Effector memory CD4-positive, alpha-beta T cell (primary cell): ENCODE measurements around the gene RBM20.
A peak's percentile ranks its signal among the peaks of the same experiment; 100 is the strongest.

Experiments
- DNase-seq, 3 donors: peaks; one replicate each; pipeline ENCODE4 v3.0.0-alpha.2; 2020
- H3K27ac ChIP-seq: 2 replicates; pipeline ENCODE4 v1.7.0; 2013; ENCODE audit warnings: mild to moderate bottlenecking, low read length, moderate library complexity; ENCODE audit not compliant: insufficient read depth, poor library complexity, severe bottlenecking
- H3K27me3 ChIP-seq: replicated peaks from 2 replicates; pipeline ENCODE4 v1.7.0; 2013; ENCODE audit warnings: mild to moderate bottlenecking, low read length; ENCODE audit not compliant: insufficient read depth, control insufficient read depth, poor library complexity, severe bottlenecking
- H3K36me3 ChIP-seq: 2 replicates; pipeline ENCODE4 v1.7.0; 2013; ENCODE audit warnings: mild to moderate bottlenecking, low read length, moderate library complexity; ENCODE audit not compliant: control insufficient read depth, insufficient read depth
- H3K4me1 ChIP-seq: 2 replicates; pipeline ENCODE4 v1.7.0; 2013; ENCODE audit warnings: low read length, mild to moderate bottlenecking; ENCODE audit not compliant: control insufficient read depth, insufficient read depth, poor library complexity, severe bottlenecking
- H3K4me3 ChIP-seq: 2 replicates; pipeline ENCODE4 v1.7.0; 2013; ENCODE audit warnings: low read length, low read depth, mild to moderate bottlenecking; ENCODE audit not compliant: insufficient read depth, poor library complexity, severe bottlenecking
- H3K9me3 ChIP-seq: 2 replicates; pipeline ENCODE4 v1.7.0; 2013; ENCODE audit warnings: mild to moderate bottlenecking, low read length, moderate library complexity; ENCODE audit not compliant: control insufficient read depth

Gene RBM20

DNA sequence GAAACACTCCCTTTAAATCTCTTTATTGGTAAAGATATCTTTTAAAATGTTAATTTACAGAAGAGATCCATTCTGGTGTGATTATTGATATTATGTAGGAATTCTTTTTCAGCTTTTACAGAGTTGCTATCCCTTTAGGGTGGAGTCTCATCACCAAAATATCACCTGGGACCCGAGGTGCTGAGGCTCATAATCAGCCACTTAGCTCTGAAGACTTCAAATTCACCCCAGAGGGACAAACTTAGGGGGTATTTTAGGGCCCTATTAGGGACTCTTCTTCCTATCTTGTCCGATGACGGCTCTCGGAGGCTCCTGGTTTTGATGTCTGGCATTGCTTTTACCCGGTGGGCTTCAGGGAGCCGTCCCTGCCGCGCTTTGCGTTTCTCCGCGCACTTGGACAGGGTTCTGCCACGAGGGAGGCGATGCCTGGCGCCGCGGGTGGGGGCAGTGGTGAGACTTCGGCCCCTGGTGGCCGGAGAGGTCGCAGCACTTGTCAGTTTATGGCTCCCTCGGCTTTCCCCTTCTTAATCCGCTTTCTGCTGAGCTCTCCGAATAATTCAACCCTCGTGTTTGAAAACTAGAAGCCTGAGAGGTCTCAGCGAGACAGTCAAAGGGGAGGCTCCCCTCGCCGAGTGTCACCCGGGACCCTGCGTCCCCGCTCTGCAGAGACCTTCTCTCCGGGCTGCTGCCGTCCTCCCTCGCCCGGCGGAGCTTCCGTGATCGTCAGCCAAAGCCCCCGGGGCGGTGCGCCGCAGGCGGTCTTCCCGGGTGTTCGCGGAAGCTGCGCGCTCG lies 27.8 kb downstream of the RBM20 start:
- Histone ChIP-seq H3K4me3 (peak overlapping the region; percentile 70), H3K27me3 (no peaks in the 10 kb centered on the region), H3K36me3 (no peaks in the 10 kb centered on the region), H3K9me3 (no peaks in the 10 kb centered on the region), H3K27ac (peak overlapping the region; percentile 40), H3K4me1 (no peaks in the 10 kb centered on the region)
- peak; percentile 11 to 22 (median 17) for DNase-seq

DNA sequence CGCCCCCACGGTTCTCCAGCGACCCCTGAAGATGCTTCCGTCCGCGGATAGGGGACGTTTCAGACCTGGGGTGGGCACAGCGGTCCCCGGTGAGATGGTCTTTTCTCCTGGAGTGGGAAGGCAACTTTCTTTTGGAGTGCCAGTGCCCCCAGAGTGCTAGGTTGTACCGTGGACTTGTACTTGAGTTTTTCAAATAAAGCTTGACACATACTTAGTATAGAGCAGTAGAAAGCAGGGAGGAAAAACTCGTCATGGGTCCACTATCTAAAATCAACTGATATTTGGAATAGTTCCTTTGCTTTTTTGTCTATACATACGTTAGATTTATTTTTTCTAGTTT lies 28.4 kb downstream of the RBM20 start:
- no peak for DNase-seq
- no peaks in the 10 kb centered on the region for H3K27me3 ChIP-seq
- H3K27ac ChIP-seq = peak overlapping the region; percentile 40
- H3K4me1 ChIP-seq = no peaks in the 10 kb centered on the region
- H3K4me3 ChIP-seq = peak overlapping the region; percentile 70
- no peaks in the 10 kb centered on the region for H3K36me3 ChIP-seq
- no peaks in the 10 kb centered on the region for H3K9me3 ChIP-seq

DNA sequence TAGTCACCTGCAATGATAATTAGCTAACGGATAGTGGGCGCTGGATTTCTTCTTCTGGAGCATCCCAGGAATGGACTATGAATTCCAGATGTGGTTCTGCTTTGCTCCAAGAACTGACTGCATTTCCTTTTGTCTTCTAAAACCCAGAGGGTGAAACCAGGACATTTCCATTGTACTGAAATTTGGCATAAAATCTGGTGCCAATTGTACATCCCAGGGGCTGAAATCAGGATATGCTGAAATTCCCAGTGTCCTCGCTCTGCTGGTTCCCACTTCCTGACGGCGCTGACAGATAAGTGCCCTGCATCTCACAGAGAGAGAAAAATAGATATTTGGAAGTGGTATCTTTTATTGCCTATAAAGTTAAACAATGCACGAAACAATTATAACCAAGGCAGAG lies 31.9 kb downstream of the RBM20 start:
- H3K4me1 ChIP-seq = no peaks in the 10 kb centered on the region
- no peak overlapping the region for H3K27ac ChIP-seq
- H3K27me3 ChIP-seq = no peaks in the 10 kb centered on the region
- H3K9me3 ChIP-seq = no peaks in the 10 kb centered on the region
- H3K36me3 ChIP-seq = no peaks in the 10 kb centered on the region
- no peak overlapping the region for H3K4me3 ChIP-seq
- DNase-seq = no peak

DNA sequence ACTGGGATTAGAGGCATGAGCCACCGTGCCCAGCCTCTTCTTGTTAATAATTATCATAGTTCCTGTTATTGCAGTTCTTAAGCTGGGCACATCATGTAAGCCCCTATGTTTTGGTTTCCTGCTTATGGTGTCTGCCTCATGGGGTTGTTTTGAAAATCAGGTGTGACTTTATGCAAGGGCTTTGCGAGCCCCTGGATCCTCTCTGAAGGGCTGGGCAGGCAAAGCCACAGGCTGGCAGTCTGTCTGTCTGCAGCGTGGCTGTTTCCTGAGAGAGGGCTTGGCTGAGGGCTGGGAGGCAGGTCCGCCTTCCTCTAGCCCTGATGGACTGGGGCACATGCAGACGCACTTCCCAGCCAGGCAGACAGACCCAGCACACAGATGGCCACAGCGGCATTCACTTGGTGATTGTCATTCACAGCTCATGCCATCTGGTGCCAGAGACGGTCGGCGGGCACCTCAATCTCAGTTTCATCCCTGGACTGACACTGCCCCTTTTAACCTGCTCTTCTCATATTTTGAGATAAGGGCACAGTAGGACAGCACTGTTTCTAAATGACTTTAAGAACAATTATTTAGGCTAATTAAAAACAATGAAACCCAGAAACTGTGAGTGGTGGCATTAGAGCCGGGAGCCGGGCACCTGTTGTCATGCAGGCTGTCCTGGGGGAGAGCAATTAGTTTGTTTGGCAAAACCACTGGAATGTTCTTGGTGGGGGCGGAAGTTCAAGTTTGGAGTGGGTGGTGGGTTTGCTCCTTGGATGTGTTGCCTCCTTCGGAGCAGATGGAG lies 35.5 kb downstream of the RBM20 start:
- no peaks in the 10 kb centered on the region for H3K36me3 ChIP-seq
- no peak overlapping the region for H3K4me3 ChIP-seq
- DNase-seq = no peak
- no peaks in the 10 kb centered on the region for H3K9me3 ChIP-seq
- no peaks in the 10 kb centered on the region for H3K27me3 ChIP-seq
- H3K27ac ChIP-seq = no peak overlapping the region
- no peaks in the 10 kb centered on the region for H3K4me1 ChIP-seq

DNA sequence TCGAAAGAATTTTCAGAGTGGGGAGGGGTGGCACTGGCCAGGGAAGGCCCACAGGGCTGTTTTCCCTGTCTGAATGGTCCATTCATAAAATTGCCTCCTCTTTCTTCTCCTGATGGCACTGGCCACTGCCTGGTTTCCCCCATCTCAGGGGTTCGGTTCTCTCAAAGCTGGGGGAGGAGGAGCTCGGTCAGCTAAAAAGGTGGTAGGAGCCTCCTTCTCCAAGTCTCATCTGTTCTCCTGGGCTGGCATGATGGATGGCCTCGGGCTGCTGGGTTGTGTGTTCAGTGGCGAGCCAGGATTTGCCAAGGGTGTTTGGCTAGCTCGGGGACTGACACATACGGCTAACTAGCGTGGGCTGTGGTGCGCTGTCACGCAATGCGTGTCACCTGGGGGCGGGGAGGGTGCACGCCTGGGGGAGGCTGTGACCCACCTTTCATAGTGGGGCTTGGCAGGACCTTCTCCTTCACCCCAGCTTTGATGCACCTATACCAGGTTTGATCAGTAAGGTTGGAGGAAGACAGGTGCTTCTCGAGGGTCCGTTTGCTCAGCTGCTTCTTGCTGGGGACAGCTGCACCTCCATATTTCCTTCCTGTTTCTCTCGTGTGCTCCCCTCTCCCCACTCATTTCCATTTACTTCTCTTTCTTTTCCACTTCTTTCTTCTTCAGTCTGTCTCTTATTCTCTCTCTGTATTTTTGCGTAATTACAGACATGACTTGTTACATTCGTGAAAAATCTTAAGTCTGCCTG lies 36.3 kb downstream of the RBM20 start:
- no peak for DNase-seq
- no peaks in the 10 kb centered on the region for H3K36me3 ChIP-seq
- no peaks in the 10 kb centered on the region for H3K9me3 ChIP-seq
- no peaks in the 10 kb centered on the region for H3K27me3 ChIP-seq
- no peak overlapping the region for H3K27ac ChIP-seq
- no peaks in the 10 kb centered on the region for H3K4me1 ChIP-seq
- H3K4me3 ChIP-seq = no peak overlapping the region

DNA sequence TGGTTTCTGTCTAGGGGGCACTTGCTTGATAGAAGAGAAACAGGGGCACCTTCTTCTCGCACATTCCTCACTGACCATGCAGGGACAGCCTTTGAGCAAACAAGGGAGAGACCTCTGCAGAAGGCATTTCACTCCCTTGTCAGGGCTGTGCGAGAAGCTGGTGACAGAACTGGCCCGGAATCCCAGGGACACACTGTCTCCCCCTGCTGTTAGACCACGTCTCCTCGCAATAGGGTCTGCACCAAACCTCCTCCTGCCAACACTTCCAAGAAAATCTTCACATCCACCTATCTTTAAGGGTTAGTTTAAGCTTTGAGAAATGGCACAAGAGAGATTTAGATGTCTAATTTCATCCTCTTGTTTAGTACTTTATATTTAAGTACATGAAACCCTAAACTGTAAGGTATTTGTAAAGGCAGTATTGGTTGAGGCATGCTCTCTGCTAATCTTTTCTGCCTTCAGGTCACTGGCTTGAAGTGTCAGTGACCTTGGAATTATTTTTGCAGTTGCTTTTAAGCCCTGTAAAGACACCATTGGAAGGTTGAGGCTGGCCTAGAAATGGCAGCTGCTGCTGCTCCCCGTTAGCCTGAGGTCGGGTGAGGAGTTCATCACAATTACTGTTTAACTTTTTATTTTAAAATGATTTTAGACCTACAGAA lies 37.0 kb downstream of the RBM20 start:
- Histone ChIP-seq H3K4me1 (no peaks in the 10 kb centered on the region), H3K27me3 (no peaks in the 10 kb centered on the region), H3K9me3 (no peaks in the 10 kb centered on the region), H3K4me3 (no peak overlapping the region), H3K36me3 (no peaks in the 10 kb centered on the region), H3K27ac (no peak overlapping the region)
- DNase-seq = no peak

DNA sequence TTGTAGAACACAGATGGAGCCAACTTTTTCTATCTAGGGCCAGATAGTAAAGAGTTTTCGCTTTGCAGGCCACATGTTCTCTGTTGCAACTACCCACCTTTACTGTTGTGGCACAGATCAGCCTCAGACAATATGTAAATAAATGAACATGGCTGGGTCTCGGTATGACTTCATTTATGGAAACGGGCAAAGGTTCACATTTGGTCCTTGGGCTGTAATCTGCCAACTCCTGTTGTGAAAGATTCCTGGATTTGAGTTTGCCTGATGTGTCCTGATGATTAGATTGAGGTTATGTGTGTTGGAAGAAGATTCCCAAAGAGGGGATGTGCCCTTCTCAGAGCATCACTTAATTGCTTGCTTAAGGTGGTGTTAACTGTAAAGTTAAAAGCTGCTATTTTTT lies 38.2 kb downstream of the RBM20 start:
- H3K4me1 ChIP-seq = no peaks in the 10 kb centered on the region
- H3K36me3 ChIP-seq = no peaks in the 10 kb centered on the region
- H3K9me3 ChIP-seq = no peaks in the 10 kb centered on the region
- DNase-seq = no peak
- no peaks in the 10 kb centered on the region for H3K27me3 ChIP-seq
- no peak overlapping the region for H3K4me3 ChIP-seq
- H3K27ac ChIP-seq = no peak overlapping the region

DNA sequence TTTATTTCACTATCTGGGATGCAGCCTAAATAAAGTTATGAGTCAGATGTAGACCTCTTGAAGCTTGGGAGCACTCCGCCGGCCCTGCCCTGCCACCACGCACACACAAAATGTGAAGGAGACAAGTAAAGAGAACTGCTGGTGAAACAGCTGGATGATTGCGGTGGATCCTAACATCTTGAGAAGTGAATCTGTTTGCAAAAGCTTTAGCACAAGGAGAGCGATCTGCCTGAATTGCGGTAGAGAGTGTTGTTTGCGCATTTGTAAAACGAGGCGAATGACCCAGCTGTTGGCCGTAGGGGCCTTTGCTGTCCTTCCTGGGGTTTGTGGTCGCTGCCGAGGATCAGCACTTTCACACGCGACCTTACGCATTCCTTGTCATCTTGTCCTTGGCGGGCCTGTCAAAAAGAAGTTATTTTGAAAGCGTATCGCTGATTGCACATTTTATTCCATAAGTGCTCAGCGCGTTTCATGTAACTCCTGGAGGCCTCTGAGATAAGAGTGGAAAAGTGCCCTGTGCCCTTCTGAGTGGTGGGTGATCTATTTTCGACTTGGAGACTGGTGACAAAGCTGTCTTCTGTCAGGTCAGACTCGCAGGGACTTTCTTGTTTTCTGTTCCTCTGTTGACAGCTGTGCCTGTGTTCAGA lies 40.8 kb downstream of the RBM20 start:
- Histone ChIP-seq H3K4me1 (no peaks in the 10 kb centered on the region), H3K27ac (no peak overlapping the region), H3K27me3 (no peaks in the 10 kb centered on the region), H3K4me3 (no peak overlapping the region), H3K9me3 (no peaks in the 10 kb centered on the region), H3K36me3 (no peaks in the 10 kb centered on the region)
- no peak for DNase-seq

DNA sequence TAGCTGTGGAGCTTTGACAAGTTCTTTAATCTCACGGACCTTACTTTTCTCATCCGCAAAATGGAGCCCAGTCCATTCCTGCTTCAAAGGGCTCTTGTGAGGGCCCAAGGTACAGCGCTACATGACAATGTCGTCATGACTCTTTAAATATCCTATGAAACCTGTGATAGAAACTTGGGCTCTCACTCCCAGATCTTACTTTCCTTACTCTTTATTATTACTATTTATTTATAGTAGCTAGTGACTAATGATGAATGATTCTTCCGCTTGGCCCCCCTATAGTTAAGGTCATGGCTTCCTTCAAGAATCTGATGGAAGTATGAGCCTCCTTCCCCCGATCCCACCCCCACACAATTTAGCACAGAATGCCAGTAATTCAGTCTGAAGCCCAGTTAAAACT lies 41.9 kb downstream of the RBM20 start:
- H3K27ac ChIP-seq = no peak overlapping the region
- H3K4me3 ChIP-seq = no peak overlapping the region
- no peaks in the 10 kb centered on the region for H3K4me1 ChIP-seq
- no peaks in the 10 kb centered on the region for H3K9me3 ChIP-seq
- no peaks in the 10 kb centered on the region for H3K27me3 ChIP-seq
- no peaks in the 10 kb centered on the region for H3K36me3 ChIP-seq
- DNase-seq = no peak
